Tibial nerve (tissue), 4 donors: ENCODE data around the gene CRB1. TPM values are rescaled to one million over a fixed set of nuclear protein-coding genes. Genes with fewer than 3 reads are reported as not detected.

Experiments
- DNase-seq, 2 donors: peaks; one replicate each; pipeline ENCODE4 v3.0.0-alpha.2; 2019; ENCODE audit warnings: low spot score in 2 of 2
- H3K27ac ChIP-seq, 4 donors: fragments of 200-600 bp; sonication (generic) in 3 of 4; one replicate each; pipeline ENCODE4 v1.5.1; 2017 to 2019; ENCODE audit warnings: mild to moderate bottlenecking in 1 of 4
- H3K27me3 ChIP-seq, 2 donors: fragments of 200-600 bp; sonication (generic) in 1 of 2; one replicate each; pipeline versions ENCODE4 v1.5.1 to v1.6.0; 2017 to 2019
- H3K36me3 ChIP-seq, 3 donors: fragments of 200-600 bp; sonication (generic); one replicate each; pipeline ENCODE4 v1.5.1; 2018 to 2019
- H3K4me1 ChIP-seq, 4 donors: fragments of 200-600 bp; sonication (generic) in 3 of 4; one replicate each; pipeline ENCODE4 v1.5.1; 2017 to 2019
- H3K4me3 ChIP-seq, 4 donors: fragments of 200-600 bp; sonication (generic) in 3 of 4; one replicate each; pipeline ENCODE4 v1.5.1; 2017 to 2019; ENCODE audit warnings: mild to moderate bottlenecking in 1 of 4, moderate library complexity in 1 of 4
- H3K9me3 ChIP-seq, 4 donors: fragments of 200-600 bp; sonication (generic) in 3 of 4; one replicate each; pipeline ENCODE4 v1.5.1; 2017 to 2019
- CTCF ChIP-seq, 5 experiments: fragments of 200-600 bp in 3 of 5; fragments of 450-650 bp in 2 of 5; sonication (generic) in 3 of 5; IDR thresholded peaks; one replicate each; pipeline ENCODE4 v1.5.1; 2016 to 2019; ENCODE audit warnings: antibody characterized with exemption in 5 of 5, mild to moderate bottlenecking in 3 of 5, moderate library complexity in 2 of 5
- EP300 ChIP-seq, 2 donors: sonication (generic); formaldehyde crosslinking; IDR thresholded peaks; one replicate each; pipeline ENCODE4 v1.6.1; 2017; ENCODE audit warnings: antibody characterized with exemption in 2 of 2, mild to moderate bottlenecking in 1 of 2
- POLR2A ChIP-seq, 2 donors: fragments of 450-650 bp; IDR thresholded peaks; one replicate each; pipeline ENCODE4 v1.6.1; 2017; ENCODE audit warnings: antibody characterized with exemption in 2 of 2, mild to moderate bottlenecking in 2 of 2, moderate library complexity in 2 of 2
- WGBS, 2 donors: methylation state at CpG; one replicate each; pipeline ENCODE4 v1.1.5; 2018; 5-methylcytosine and 5-hydroxymethylcytosine counted together
- total RNA-seq, 4 donors: library from RNA; depleted of rRNA; stranded (reverse); fragments of >200 nt; gene quantifications; one replicate each; pipeline ENCODE4 v1.1.0, GENCODE V29; 2016

Gene CRB1
- total RNA-seq, 4 donors from 2014 or later: 0.60 to 4.0 (median 1.7) TPM

- no peak for DNase-seq
- TF ChIP-seq EP300 (IDR thresholded peaks at IDR 0.05) (no peak), POLR2A (IDR thresholded peaks at IDR 0.05) (no peak)
- Histone ChIP-seq H3K9me3 (no peaks in the 10 kb centered on the region), H3K27ac (no peak overlapping the region), H3K4me3 (no peak overlapping the region), H3K36me3 (peaks cover 0 to 7% (median 0%) of the 10 kb centered on the region in 3 donors), H3K27me3 (no peaks in the 10 kb centered on the region), H3K4me1 (no peaks in the 10 kb centered on the region)
- 66 to 72% methylated on average over 5 of the region's 5 CpGs for WGBS, 2 donors
Measured at GRCh38 chr1:197225611-197226010, 42.4 kb upstream of the CRB1 start.

DNA sequence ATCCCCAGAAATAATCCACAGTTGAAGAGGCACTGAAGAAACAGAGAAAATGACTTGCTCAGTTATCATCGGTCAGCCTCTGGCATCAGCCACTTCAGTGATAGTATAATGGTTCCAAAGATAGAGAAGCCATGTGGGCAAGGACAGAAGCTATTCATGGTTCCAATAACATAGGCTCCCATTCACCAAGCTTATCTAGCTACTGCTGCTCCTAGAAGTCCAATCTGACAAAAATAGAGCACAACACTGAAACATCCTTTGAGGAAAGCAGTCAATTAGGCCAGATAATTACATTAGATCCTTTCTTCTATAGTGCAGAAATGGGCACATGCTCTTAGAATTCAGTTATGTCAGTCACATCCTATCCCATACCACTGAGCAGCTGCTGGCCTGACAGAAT lies 33.5 kb upstream of the CRB1 start:
- H3K27ac ChIP-seq: no peak overlapping the region
- TF ChIP-seq POLR2A (IDR thresholded peaks at IDR 0.05): no peak
- no peak for TF ChIP-seq EP300 (IDR thresholded peaks at IDR 0.05)
- TF ChIP-seq CTCF (IDR thresholded peaks at IDR 0.05): no peak
- H3K4me1 ChIP-seq: no peaks in the 10 kb centered on the region
- no peaks in the 10 kb centered on the region for H3K27me3 ChIP-seq
- H3K9me3 ChIP-seq: no peaks in the 10 kb centered on the region
- no peak overlapping the region for H3K4me3 ChIP-seq
- H3K36me3 ChIP-seq: no peaks in the 10 kb centered on the region
- WGBS, 2 donors: 42 to 52% methylated on average over 1 of the region's 1 CpG
- no peak for DNase-seq

DNA sequence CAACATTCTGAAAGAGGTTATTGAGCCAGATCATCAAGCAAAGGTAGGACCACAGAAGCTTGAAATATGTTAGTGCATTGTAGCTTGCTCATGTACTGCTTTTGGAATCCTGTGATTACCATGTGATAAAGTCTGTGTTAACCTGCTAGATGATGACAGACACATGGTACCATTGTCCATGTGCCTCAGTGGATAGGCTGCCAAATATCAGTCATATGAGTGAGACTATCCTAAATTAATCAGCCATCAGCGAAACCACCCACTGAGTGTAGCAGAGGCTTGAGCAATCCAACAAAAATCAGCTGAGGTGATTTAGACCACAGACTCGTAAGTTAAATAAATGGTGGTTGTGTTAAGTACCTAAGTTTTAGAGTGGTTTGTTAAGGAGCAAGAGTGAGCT lies 32.7 kb upstream of the CRB1 start:
- DNase-seq: no peak
- 89 to 100% methylated on average over 2 of the region's 2 CpGs for WGBS, 2 donors
- TF ChIP-seq POLR2A (IDR thresholded peaks at IDR 0.05): no peak
- no peak for TF ChIP-seq CTCF (IDR thresholded peaks at IDR 0.05)
- no peak for TF ChIP-seq EP300 (IDR thresholded peaks at IDR 0.05)
- H3K9me3 ChIP-seq: no peaks in the 10 kb centered on the region
- H3K27me3 ChIP-seq: no peaks in the 10 kb centered on the region
- no peaks in the 10 kb centered on the region for H3K4me1 ChIP-seq
- H3K36me3 ChIP-seq: peaks cover 0 to 4% (median 0%) of the 10 kb centered on the region in 3 donors
- no peak overlapping the region for H3K4me3 ChIP-seq
- H3K27ac ChIP-seq: no peak overlapping the region

DNA sequence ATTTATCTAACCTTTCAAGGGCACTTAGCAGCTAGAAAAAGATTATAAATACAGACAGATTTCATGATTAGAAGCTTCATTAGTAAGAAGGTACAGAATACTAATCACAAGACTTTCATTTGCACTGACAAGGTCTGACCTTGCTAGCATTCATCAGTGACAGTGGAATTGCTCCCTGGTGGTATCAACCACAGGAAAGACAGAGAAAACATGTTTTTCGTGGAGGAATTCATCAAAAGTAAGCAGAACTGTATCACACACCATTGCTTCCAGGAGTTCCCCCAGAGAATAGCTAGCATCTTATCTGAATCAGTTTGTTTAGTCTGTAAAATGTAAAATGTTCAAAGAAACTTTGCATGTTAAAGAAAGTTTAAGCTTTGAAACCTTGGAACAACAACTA lies 20.6 kb upstream of the CRB1 start:
- Histone ChIP-seq H3K4me3 (no peak overlapping the region), H3K27me3 (no peaks in the 10 kb centered on the region), H3K27ac (no peak overlapping the region), H3K36me3 (peaks cover 0 to 3% (median 0%) of the 10 kb centered on the region in 3 donors), H3K4me1 (no peaks in the 10 kb centered on the region), H3K9me3 (no peaks in the 10 kb centered on the region)
- DNase-seq: no peak
- WGBS, 2 donors: 21 to 43% methylated on average over 1 of the region's 1 CpG
- no peak for TF ChIP-seq CTCF (IDR thresholded peaks at IDR 0.05)
- TF ChIP-seq POLR2A (IDR thresholded peaks at IDR 0.05): no peak
- TF ChIP-seq EP300 (IDR thresholded peaks at IDR 0.05): no peak

- WGBS, 2 donors: 25 to 33% methylated on average over 2 of the region's 2 CpGs
- no peaks in the 10 kb centered on the region for H3K9me3 ChIP-seq
Measured at GRCh38 chr1:197249324-197249723, 18.7 kb upstream of the CRB1 start.

More at GRCh38 chr1:197249324-197249723, 18.7 kb upstream of the CRB1 start:
- Histone ChIP-seq H3K4me1 (no peaks in the 10 kb centered on the region), H3K36me3 (peaks cover 0 to 3% (median 0%) of the 10 kb centered on the region in 3 donors), H3K27ac (no peak overlapping the region), H3K4me3 (no peak overlapping the region), H3K27me3 (no peaks in the 10 kb centered on the region)
- no peak for DNase-seq
- no peak for TF ChIP-seq POLR2A (IDR thresholded peaks at IDR 0.05)
- no peak for TF ChIP-seq EP300 (IDR thresholded peaks at IDR 0.05)
- TF ChIP-seq CTCF (IDR thresholded peaks at IDR 0.05): no peak
